ENCODE results near the gene NEK11.

GRCh38 chr3:131323014-131323413 lies 296.3 kb downstream of the NEK11 start:
- TF ChIP-seq, protein P1, sequence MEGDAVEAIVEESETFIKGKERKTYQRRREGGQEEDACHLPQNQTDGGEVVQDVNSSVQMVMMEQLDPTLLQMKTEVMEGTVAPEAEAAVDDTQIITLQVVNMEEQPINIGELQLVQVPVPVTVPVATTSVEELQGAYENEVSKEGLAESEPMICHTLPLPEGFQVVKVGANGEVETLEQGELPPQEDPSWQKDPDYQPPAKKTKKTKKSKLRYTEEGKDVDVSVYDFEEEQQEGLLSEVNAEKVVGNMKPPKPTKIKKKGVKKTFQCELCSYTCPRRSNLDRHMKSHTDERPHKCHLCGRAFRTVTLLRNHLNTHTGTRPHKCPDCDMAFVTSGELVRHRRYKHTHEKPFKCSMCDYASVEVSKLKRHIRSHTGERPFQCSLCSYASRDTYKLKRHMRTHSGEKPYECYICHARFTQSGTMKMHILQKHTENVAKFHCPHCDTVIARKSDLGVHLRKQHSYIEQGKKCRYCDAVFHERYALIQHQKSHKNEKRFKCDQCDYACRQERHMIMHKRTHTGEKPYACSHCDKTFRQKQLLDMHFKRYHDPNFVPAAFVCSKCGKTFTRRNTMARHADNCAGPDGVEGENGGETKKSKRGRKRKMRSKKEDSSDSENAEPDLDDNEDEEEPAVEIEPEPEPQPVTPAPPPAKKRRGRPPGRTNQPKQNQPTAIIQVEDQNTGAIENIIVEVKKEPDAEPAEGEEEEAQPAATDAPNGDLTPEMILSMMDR (conservative IDR thresholded peaks at IDR 0.05; ENCODE audit: low read length): no peak
- TF ChIP-seq EZH2phosphoT487 (IDR thresholded peaks at IDR 0.05; ENCODE audit: borderline replicate concordance): no peak

Measured in Loucy (cell line).